GM19463 (cell line): Measurements from ENCODE around the gene FA2H.
A peak's percentile ranks its signal among the peaks of the same experiment; 100 is the strongest.
"Not testable (repeated sequence)": the region's sequence is repeated elsewhere in the genome, so short reads cannot be mapped to it uniquely, and the experiment has no call there.

Source experiments
- ATAC-seq: cut with Tn5 transposase; IDR thresholded peaks from one replicate; pipeline ENCODE4 v1.9.1; 2021; ENCODE audit warnings: mild to moderate bottlenecking, moderate library complexity; ENCODE audit not compliant: unreplicated experiment

Gene FA2H

GRCh38 chr16:74774223-74775139 is at the start of gene FA2H:
FA2H (minus strand) TSS chr16:74774820; CDS start chr16:74774755, 65 bp downstream.
- ATAC-seq, result peak; percentile 88

- ATAC-seq, result no peak
Measured at GRCh38 chr16:74817851-74818250, 43.2 kb upstream of the FA2H start.

GRCh38 chr16:74813109-74813641 is 38.6 kb upstream of the FA2H start:
- ATAC-seq, result peak; percentile 100

- no peak for ATAC-seq
Measured at GRCh38 chr16:74811911-74812310, 37.3 kb upstream of the FA2H start.

- ATAC-seq, result not testable (repeated sequence)
Measured at GRCh38 chr16:74811216-74811615, 36.6 kb upstream of the FA2H start.

- no peak for ATAC-seq
Measured at GRCh38 chr16:74807052-74807646, 32.5 kb upstream of the FA2H start.

- ATAC-seq, result no peak
Measured at GRCh38 chr16:74800216-74800871, 25.7 kb upstream of the FA2H start.

- ATAC-seq, result no peak
Measured at GRCh38 chr16:74797414-74797813, 22.8 kb upstream of the FA2H start.

GRCh38 chr16:74795104-74795503 is 20.5 kb upstream of the FA2H start:
- no peak for ATAC-seq

- ATAC-seq, result no peak
Measured at GRCh38 chr16:74794668-74795067, 20.0 kb upstream of the FA2H start.

GRCh38 chr16:74793571-74793970 is 19.0 kb upstream of the FA2H start:
- no peak for ATAC-seq

GRCh38 chr16:74792225-74792624 is 17.6 kb upstream of the FA2H start:
- no peak for ATAC-seq

- not testable (repeated sequence) for ATAC-seq
Measured at GRCh38 chr16:74791749-74792148, 17.1 kb upstream of the FA2H start.

GRCh38 chr16:74788108-74788507 is 13.5 kb upstream of the FA2H start:
- no peak for ATAC-seq

- ATAC-seq, result no peak
Measured at GRCh38 chr16:74785031-74785430, 10.4 kb upstream of the FA2H start.

- ATAC-seq, result no peak
Measured at GRCh38 chr16:74778646-74779045, 4.0 kb upstream of the FA2H start.

GRCh38 chr16:74776926-74777325 is 2.3 kb upstream of the FA2H start:
- no peak for ATAC-seq

- no peak for ATAC-seq
Measured at GRCh38 chr16:74775255-74775654, 635 bp upstream of the FA2H start.

GRCh38 chr16:74773446-74774222 is 986 bp downstream of the FA2H start:
- no peak for ATAC-seq

GRCh38 chr16:74771656-74772315 is 2.8 kb downstream of the FA2H start:
- ATAC-seq, result peak; percentile 51
